ENCODE results near the gene UBLCP1.

- TF ChIP-seq CTCF (IDR thresholded peaks at IDR 0.05), result no peak
- TF ChIP-seq POLR2A (IDR thresholded peaks at IDR 0.05), result no peak
These were observed 4.7 kb upstream of the UBLCP1 start for GRCh38 chr5:159258361-159258760.
